Stimulated activated CD8-positive, alpha-beta memory T cell treated with anti-CD3 and anti-CD28 coated beads, Interleukin-4, amount 100 ng/mL, for 4 hours (primary cell): ENCODE measurements around the gene C9orf72.
A peak's percentile ranks its signal among the peaks of the same experiment; 100 is the strongest.

Source experiments
- DNase-seq, 2 donors: peaks; one replicate each; pipeline ENCODE4 v3.0.0-alpha.2; 2020; ENCODE audit warnings: low read depth in 2 of 2, low spot score in 1 of 2

The C9orf72 gene

GRCh38 chr9:27581826-27582225, 8.5 kb upstream of the C9orf72 start:
- DNase-seq, result no peak

GRCh38 chr9:27573634-27574590, 631 bp upstream of the C9orf72 start:
- peak; percentile 89 to 94 for DNase-seq

GRCh38 chr9:27572566-27572917, 739 bp downstream of the C9orf72 start:
- peak in 1 of 2 donors; percentile 28 for DNase-seq

DNA sequence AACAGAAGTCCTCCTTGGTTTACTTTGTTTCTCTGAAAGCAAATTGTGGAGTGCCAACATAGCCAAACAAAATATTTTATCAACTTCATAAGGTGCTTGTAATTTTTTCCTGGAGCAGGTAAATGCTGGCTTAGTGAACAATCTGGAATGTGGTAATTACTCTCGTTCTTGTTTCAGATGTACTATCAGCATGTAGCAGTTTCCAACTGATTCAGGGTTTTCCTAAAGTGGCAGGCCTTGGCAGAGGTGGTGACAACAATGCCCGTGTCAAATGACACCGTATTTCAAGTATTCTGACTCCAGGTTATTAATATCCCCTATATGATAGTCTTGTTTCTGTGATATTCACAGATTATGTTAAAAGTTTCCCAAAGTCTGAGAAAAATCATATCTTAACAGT, 1.2 kb downstream of the C9orf72 start:
- DNase-seq, result no peak

DNA sequence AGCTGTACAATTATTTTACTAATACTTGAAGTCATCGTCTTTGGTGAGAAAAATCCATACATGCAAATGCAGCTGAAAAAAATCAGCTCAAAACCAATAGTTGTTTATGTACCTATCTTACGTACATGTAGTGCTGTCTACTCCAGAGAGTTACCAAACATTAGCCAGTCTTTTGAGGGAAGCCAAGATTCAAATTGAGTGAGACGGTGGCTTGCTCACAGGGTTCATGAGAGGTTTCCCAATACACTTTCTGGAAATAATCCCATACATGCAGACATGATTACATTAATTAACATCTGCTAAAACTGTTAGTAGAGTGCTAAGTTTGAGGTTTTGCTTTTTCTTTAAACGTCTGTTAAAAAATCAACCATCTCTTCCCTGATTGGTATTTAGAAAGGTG, 2.3 kb downstream of the C9orf72 start:
- DNase-seq, result no peak

DNA sequence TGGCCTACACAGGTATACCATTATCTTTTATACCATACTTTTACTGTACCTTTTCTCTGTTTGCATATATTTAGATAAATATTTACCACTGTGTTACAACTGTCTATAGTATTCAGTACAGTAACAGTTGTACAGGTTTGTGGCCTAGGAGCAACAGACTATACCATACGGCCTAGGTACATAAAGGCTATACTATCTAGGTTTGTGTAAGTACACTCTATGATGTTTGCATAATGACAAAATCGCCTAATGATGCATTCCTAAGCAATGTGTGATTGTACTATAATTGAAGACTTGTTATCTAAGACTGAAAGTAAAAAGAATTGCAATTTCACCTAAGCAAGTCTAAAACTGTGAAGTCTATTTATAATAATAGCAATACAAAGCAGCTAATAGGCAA, 3.9 kb downstream of the C9orf72 start:
- no peak for DNase-seq

DNA sequence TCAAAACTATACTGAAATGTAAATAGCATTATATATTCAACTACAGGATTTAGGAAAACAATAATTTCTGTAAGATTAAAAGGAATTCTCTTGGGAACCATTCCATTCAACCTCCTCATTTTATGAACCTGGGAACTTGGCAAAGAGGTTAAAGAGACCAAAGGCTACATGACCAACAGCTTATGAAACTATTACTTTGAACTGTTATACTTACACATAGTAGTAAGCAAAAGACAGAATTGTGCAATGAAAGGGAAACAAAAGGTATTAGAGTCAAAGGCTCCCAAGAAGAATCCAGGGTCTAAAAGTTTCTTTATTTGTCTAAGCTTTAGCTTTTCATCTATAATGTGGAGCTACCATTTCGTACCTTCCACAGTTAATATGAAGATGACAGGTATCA, 7.2 kb downstream of the C9orf72 start:
- DNase-seq, result no peak

GRCh38 chr9:27565696-27566095, 7.6 kb downstream of the C9orf72 start:
- DNase-seq, result no peak

DNA sequence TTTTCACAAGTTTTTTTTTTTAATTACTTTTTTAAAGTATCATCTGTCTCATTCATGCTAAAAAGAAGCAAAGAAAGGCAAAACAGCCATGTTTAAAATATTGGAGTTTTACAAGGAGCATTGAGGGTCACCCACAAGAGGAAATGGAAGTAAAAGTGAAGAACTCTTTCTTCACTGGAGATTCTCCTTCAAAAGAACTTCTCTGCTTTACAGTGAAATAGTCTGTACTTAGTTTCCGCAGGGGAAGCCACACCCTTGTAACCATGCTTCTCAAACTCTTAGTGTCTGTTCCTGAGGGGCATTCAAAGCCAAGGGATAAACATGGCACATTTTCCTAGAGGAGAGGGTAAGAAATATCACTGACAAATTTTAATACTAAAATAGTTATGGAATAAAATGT, 8.6 kb downstream of the C9orf72 start:
- no peak for DNase-seq

- no peak for DNase-seq
Observed at GRCh38 chr9:27563738-27564430, 9.4 kb downstream of the C9orf72 start.

DNA sequence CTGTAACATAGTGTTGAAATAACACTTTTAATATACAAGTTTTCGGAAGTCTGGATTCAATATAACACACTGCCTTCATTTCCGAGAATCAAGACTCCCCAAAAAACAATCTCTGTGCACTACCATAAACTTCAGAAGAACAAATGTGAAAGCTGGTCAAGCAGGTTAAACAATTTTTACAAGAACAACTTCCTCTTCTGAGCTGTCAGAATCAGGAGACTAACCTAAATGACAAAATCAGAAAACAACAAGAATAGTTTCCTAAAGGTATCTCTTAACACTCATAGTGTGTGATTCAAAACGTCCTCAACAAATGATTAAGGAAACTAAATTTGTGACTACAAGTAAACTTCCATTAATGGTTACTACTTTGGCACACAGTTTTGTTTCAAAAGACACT, 11.6 kb downstream of the C9orf72 start:
- DNase-seq, result no peak

DNA sequence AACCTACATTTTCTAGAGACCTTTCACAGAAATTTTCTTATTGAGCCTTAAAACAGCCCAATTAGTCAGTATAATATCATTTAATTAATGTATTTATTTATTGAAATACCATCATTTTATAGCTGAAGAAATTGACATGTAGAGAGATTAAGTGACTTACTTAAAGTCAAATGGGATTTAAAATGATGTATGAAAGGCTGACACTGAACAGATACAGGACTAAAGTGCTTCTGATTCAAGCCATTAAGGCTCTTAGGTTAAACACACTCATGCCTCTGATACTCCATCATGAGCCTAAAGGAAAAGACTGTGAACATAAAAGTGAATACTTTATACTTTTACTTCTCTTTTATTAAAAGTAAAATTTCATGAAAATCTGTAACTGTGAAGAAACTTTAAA, 12.8 kb downstream of the C9orf72 start:
- no peak for DNase-seq

DNA sequence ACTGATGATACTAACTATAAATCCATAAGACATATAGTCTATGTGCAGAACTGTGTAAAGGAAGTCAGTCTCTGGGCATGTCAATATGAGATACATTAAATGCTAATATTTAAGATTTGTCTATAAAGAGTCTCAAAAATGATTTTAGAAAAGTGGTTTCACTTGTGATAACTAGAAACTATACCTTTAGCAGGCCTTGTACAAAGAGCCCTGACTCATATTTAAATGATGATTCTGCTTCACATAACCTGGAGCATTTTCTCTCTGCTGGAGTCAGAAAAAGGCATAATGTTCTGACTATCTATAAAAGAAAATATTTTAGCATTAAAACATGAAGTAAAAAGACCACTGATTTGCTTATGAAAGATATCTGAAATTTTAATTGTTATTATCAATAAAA, 15.0 kb downstream of the C9orf72 start:
- no peak for DNase-seq

DNA sequence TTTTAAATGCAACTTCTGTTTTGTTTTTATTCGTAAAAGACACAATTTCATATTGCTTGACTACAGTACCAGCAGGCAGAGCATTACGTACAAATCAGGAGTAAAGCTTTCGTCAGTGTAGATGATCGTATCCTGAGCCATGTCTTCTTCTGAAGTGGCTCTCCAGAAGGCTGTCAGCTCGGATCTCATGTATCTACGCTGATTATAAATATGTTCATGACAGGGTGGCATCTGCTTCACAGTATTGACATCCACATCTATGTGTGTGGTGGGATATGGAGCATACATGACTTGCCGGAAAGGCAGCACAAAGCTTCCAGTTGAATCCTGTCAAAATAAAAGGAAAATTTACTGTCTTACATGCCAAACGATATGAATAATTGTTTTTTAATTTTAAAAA, 16.8 kb downstream of the C9orf72 start:
- DNase-seq, result no peak

GRCh38 chr9:27554712-27555111, 18.6 kb downstream of the C9orf72 start:
- DNase-seq, result no peak

GRCh38 chr9:27549196-27549755, 24.0 kb downstream of the C9orf72 start:
- no peak for DNase-seq

DNA sequence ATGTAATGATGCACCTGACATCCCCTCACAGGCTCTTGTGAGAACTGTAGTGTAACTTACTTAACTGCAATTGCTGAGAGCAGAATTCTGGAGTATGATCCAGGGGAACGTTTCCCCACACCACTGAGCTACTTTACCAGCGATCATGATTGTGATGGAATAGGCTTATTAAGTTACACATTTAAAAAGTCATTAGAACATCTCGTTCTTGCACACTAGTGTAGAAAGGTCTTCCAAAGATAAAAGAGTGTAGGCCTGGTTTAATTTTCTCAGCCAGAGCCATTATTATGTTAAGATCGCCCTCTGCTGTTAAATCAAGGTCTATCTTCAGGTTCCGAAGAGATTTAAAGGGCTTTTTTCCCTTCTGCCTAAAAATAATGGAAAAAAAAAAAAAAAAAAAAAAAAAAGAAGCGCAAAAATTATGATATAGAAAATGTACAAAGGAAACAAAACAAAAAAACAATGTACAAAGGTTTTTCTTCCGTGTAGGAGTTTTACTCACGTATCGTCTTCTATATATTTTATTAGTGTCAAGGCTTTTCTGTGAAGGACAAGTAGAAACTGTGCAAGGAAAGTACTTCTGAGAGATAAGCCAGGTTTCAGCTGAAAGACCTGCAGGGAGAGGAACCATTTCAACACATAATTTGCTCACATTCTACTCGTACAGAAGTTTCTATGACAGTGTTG, 25.1 kb downstream of the C9orf72 start:
- no peak for DNase-seq

DNA sequence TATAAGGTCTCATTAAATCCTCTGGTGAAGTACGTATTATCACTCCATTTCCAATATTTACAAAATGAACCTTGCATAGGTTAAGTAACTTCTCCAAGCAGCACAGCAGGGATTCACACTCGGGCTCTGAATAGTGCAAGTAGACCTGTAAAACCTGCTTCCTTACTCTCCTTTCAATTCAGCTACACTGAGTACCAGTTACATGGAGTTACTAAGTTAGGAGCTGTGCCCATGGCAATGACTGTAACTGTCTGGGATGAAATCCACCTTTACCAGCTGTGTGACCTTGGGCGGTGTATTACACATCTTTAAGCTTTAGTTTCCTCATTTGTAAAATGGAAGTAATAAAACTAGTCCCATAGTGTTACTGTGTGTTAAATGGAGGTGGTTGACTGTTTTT, 27.8 kb downstream of the C9orf72 start:
- DNase-seq, result no peak

GRCh38 chr9:27542508-27542907, 30.8 kb downstream of the C9orf72 start:
- no peak for DNase-seq

DNA sequence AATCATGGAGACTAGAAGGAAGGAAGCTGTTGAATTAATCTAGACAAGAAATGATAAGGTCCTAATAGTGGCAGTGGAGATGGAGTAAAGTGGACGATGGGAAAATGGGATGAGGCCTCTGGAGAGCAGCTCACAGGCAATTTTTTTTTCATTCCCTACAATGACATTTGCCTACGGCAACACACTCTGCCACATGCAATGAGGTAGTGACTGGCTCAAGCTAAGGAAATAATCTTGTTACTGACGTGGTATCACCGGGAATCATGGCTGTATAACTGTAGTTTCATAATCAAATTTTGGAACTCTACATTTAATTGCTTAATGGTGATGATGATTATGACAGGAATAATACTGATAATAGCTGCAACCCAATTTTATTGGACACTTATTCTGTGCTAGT, 31.5 kb downstream of the C9orf72 start:
- DNase-seq, result no peak

DNA sequence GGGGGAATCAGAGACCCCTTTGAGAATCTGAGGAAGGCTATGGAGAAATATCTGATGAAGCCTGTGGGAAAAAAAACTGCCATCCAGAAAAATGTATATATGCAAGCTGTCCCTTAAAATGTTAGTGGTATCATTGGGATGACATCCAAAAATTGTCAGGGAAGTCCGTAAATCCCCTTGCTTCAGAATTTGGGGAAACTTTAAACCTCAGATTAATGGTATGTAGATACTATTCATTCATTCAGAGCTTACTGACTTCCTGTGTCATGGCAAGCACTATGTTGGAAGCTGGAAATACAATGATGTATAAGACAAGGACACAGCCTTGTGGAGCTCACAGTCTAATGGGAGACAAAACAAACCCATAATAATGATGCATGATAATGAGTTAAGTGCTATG, 32.8 kb downstream of the C9orf72 start:
- DNase-seq, result no peak
